Loucy (cell line): ENCODE measurements around the gene ZNF516.

Experiments used
- H2AFZ ChIP-seq: fragments of 200-600 bp; sonication (generic); 2 replicates; pipeline ENCODE4 v1.6.0; 2016; ENCODE audit warnings: antibody characterized with exemption, mild to moderate bottlenecking, low read length, moderate library complexity
- H3F3A ChIP-seq: fragments of 200-600 bp; 2 replicates; pipeline ENCODE4 v1.6.0; 2016; ENCODE audit warnings: antibody characterized with exemption, low read depth, mild to moderate bottlenecking
- H3K27me3 ChIP-seq: fragments of 200-600 bp; sonication (generic); 2 replicates; pipeline ENCODE4 v1.6.1; 2014; ENCODE audit warnings: low read length, mild to moderate bottlenecking; ENCODE audit not compliant: insufficient read depth, poor library complexity, severe bottlenecking
- H3K36me3 ChIP-seq: fragments of 200-600 bp; sonication (generic); 2 replicates; pipeline ENCODE4 v1.6.1; 2016; ENCODE audit warnings: low read length; ENCODE audit not compliant: insufficient read depth
- H3K4me1 ChIP-seq: fragments of 200-600 bp; sonication (generic); 2 replicates; pipeline ENCODE4 v1.5.1; 2014; ENCODE audit warnings: low read length, mild to moderate bottlenecking; ENCODE audit not compliant: insufficient read depth, poor library complexity, severe bottlenecking
- H3K4me2 ChIP-seq: fragments of 200-600 bp; sonication (generic); 2 replicates; pipeline ENCODE4 v1.6.0; 2014; ENCODE audit warnings: antibody characterized with exemption, low read length, low read depth, mild to moderate bottlenecking; ENCODE audit not compliant: poor library complexity, severe bottlenecking
- H3K4me3 ChIP-seq: fragments of 200-600 bp; sonication (generic); 2 replicates; pipeline ENCODE4 v1.5.1; 2014; ENCODE audit warnings: low read length, mild to moderate bottlenecking, mixed read lengths; ENCODE audit not compliant: poor library complexity, severe bottlenecking
- H3K79me2 ChIP-seq: fragments of 200-600 bp; sonication (generic); 2 replicates; pipeline ENCODE4 v1.6.1; 2014; ENCODE audit warnings: low read length; ENCODE audit not compliant: insufficient read depth
- H3K9ac ChIP-seq: fragments of 200-600 bp; sonication (generic); 2 replicates; pipeline ENCODE4 v1.6.0; 2014; ENCODE audit warnings: mild to moderate bottlenecking, low read depth, low read length, moderate library complexity; ENCODE audit not compliant: poor library complexity, severe bottlenecking
- H3K9me2 ChIP-seq: fragments of 200-600 bp; sonication (generic); replicated peaks from 2 replicates; pipeline ENCODE4 v1.6.1; 2016; ENCODE audit warnings: low read depth, low read length, mixed read lengths
- H3K9me3 ChIP-seq: fragments of 200-600 bp; sonication (generic); 2 replicates; pipeline ENCODE4 v1.6.1; 2014; ENCODE audit warnings: mild to moderate bottlenecking, antibody characterized with exemption, low read length, low read depth; ENCODE audit not compliant: insufficient read depth
- H4K20me1 ChIP-seq: fragments of 200-600 bp; sonication (generic); 2 replicates; pipeline ENCODE4 v1.6.0; 2014; ENCODE audit warnings: antibody characterized with exemption, low read length, mild to moderate bottlenecking; ENCODE audit not compliant: insufficient read depth, poor library complexity, severe bottlenecking
- CTCF ChIP-seq: fragments of 200-600 bp; sonication (generic); conservative IDR thresholded peaks from 2 replicates; pipeline ENCODE4 v1.5.1; 2014; ENCODE audit warnings: mild to moderate bottlenecking, antibody characterized with exemption, low read length
- EZH2phosphoT487 ChIP-seq: fragments of 200-600 bp; IDR thresholded peaks from 2 replicates; pipeline ENCODE4 v1.6.1; 2018; ENCODE audit warnings: antibody characterized with exemption, mild to moderate bottlenecking, moderate library complexity, borderline replicate concordance

Gene ZNF516

GRCh38 chr18:76394780-76395476, 100.1 kb downstream of the ZNF516 start:
- no peaks in the 10 kb centered on the region for H3K36me3 ChIP-seq
- H3F3A ChIP-seq = no peaks in the 10 kb centered on the region
- H3K4me3 ChIP-seq = no peak overlapping the region
- H3K4me2 ChIP-seq = no peak overlapping the region
- H2AFZ ChIP-seq = no peak overlapping the region
- no peaks in the 10 kb centered on the region for H3K9me3 ChIP-seq
- no peak for TF ChIP-seq EZH2phosphoT487
- no peak for TF ChIP-seq CTCF
- H3K9ac ChIP-seq = no peak overlapping the region
- no peaks in the 10 kb centered on the region for H3K79me2 ChIP-seq
- no peaks in the 10 kb centered on the region for H3K27me3 ChIP-seq
- no peaks in the 10 kb centered on the region for H3K9me2 ChIP-seq
- H4K20me1 ChIP-seq = no peaks in the 10 kb centered on the region
- H3K4me1 ChIP-seq = peaks cover 1% of the 10 kb centered on the region

- Histone ChIP-seq H3K9me3 (no peaks in the 10 kb centered on the region), H3K9me2 (no peaks in the 10 kb centered on the region), H3K4me1 (peaks cover 8% of the 10 kb centered on the region), H3K36me3 (no peaks in the 10 kb centered on the region), H3K9ac (no peak overlapping the region), H4K20me1 (no peaks in the 10 kb centered on the region), H3K27me3 (no peaks in the 10 kb centered on the region), H3K4me2 (no peak overlapping the region), H3K79me2 (no peaks in the 10 kb centered on the region), H2AFZ (no peak overlapping the region), H3K4me3 (no peak overlapping the region), H3F3A (no peaks in the 10 kb centered on the region)
- TF ChIP-seq EZH2phosphoT487 = no peak
- no peak for TF ChIP-seq CTCF
Observed at GRCh38 chr18:76392349-76392748, 102.7 kb downstream of the ZNF516 start.

- Histone ChIP-seq H3K4me2 (no peak overlapping the region), H3K79me2 (no peaks in the 10 kb centered on the region), H3K9me3 (no peaks in the 10 kb centered on the region), H4K20me1 (no peaks in the 10 kb centered on the region), H3F3A (no peaks in the 10 kb centered on the region), H3K36me3 (no peaks in the 10 kb centered on the region), H3K9ac (no peak overlapping the region), H3K4me3 (no peak overlapping the region), H3K4me1 (peaks cover 13% of the 10 kb centered on the region), H3K27me3 (no peaks in the 10 kb centered on the region), H3K9me2 (no peaks in the 10 kb centered on the region), H2AFZ (no peak overlapping the region)
- no peak for TF ChIP-seq CTCF
- TF ChIP-seq EZH2phosphoT487 = no peak
Observed at GRCh38 chr18:76391746-76392145, 103.3 kb downstream of the ZNF516 start.
